Mesendoderm (in vitro differentiated cells): ENCODE results near the gene COX19.

Source experiments
- DNase-seq: peaks from one replicate; pipeline ENCODE4 v3.0.0; 2013
- H2AK5ac ChIP-seq: 2 replicates; pipeline ENCODE4 v1.6.1; 2013; ENCODE audit warnings: low read length, inconsistent platforms
- H2BK120ac ChIP-seq: 2 replicates; pipeline ENCODE4 v1.6.1; 2013; ENCODE audit warnings: low read depth, mild to moderate bottlenecking, low read length, moderate library complexity, mixed read lengths
- H2BK15ac ChIP-seq: replicated peaks from 2 replicates; pipeline ENCODE4 v1.6.1; 2013; ENCODE audit warnings: low read depth, mild to moderate bottlenecking, moderate library complexity
- H2BK5ac ChIP-seq: 2 replicates; pipeline ENCODE4 v1.6.1; 2013; ENCODE audit warnings: low read length, inconsistent platforms
- H3K18ac ChIP-seq: 2 replicates; pipeline ENCODE4 v1.6.1; 2013; ENCODE audit warnings: mild to moderate bottlenecking, low read length, mixed read lengths
- H3K23ac ChIP-seq: one replicate; pipeline ENCODE4 v1.6.1; 2013; ENCODE audit warnings: low read length
- H3K27ac ChIP-seq: 2 replicates; pipeline ENCODE4 v1.5.1; 2013; ENCODE audit warnings: low read depth, mild to moderate bottlenecking, inconsistent platforms, low read length, moderate library complexity
- H3K27me3 ChIP-seq: 2 replicates; pipeline ENCODE4 v1.6.1; 2013; ENCODE audit warnings: low read length, control low read depth, mild to moderate bottlenecking, inconsistent platforms; ENCODE audit not compliant: insufficient read depth, poor library complexity
- H3K36me3 ChIP-seq: 2 replicates; pipeline ENCODE4 v1.6.1; 2013; ENCODE audit warnings: low read length, inconsistent platforms; ENCODE audit not compliant: control insufficient read depth, insufficient read depth
- H3K4ac ChIP-seq: one replicate; pipeline ENCODE4 v1.6.1; 2013; ENCODE audit warnings: low read depth, mild to moderate bottlenecking, low read length, moderate library complexity
- H3K4me1 ChIP-seq: 2 replicates; pipeline ENCODE4 v1.6.1; 2013; ENCODE audit warnings: low read depth, low read length, inconsistent platforms; ENCODE audit not compliant: control insufficient read depth
- H3K4me2 ChIP-seq: 2 replicates; pipeline ENCODE4 v1.6.1; 2013; ENCODE audit warnings: low read length
- H3K4me3 ChIP-seq: 2 replicates; pipeline ENCODE4 v1.5.1; 2013; ENCODE audit warnings: mild to moderate bottlenecking, low read length
- H3K56ac ChIP-seq: one replicate; pipeline ENCODE4 v1.6.1; 2013; ENCODE audit warnings: low read length
- H3K79me1 ChIP-seq: 2 replicates; pipeline ENCODE4 v1.6.1; 2013; ENCODE audit warnings: low read length, inconsistent platforms
- H3K79me2 ChIP-seq: 2 replicates; pipeline ENCODE4 v1.6.1; 2013; ENCODE audit warnings: mild to moderate bottlenecking, low read length; ENCODE audit not compliant: control insufficient read depth, insufficient read depth
- H3K9ac ChIP-seq: 2 replicates; pipeline ENCODE4 v1.6.1; 2013; ENCODE audit warnings: low read length, inconsistent platforms
- H4K5ac ChIP-seq: one replicate; pipeline ENCODE4 v1.6.1; 2013; ENCODE audit warnings: low read length
- H4K8ac ChIP-seq: one replicate; pipeline ENCODE4 v1.6.1; 2013; ENCODE audit warnings: low read depth, mild to moderate bottlenecking, control low read depth, low read length, moderate library complexity
- WGBS: extraction: QIAGEN DNeasy Blood & Tissue Kit; methylation state at CpG from one replicate; pipeline ENCODE4 v1.1.7; 2013; ENCODE audit warnings: low lambda C conversion rate, missing lambda C conversion rate; ENCODE audit not compliant: insufficient coverage; ENCODE audit errors: extremely low coverage; 5-methylcytosine and 5-hydroxymethylcytosine counted together

COX19 gene

DNA sequence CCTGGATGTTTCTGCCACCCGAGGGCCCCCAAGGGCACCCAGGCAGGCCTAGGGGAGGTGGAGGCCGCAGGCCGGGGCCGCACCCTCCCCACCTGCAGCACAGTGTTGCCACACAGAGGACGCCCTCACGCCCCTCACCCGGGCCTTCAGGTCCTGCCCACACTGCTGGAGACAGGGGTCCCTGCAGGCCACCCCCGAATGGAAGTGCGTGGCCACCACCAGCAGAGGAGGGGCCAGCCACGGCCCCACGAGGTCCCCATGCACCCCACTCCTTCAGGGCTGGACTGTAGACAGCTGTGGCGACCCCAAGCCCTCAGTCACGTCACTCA is 56.3 kb downstream of the COX19 start:
- H3K79me1 ChIP-seq, result no peaks in the 10 kb centered on the region
- no peak overlapping the region for H3K27ac ChIP-seq
- no peaks in the 10 kb centered on the region for H3K79me2 ChIP-seq
- H4K5ac ChIP-seq, result no peak overlapping the region
- H2AK5ac ChIP-seq, result no peak overlapping the region
- H4K8ac ChIP-seq, result no peak overlapping the region
- WGBS, result no CpG with 5 or more reads among the region's 13 CpGs
- H3K4me3 ChIP-seq, result no peak overlapping the region
- no peak overlapping the region for H2BK120ac ChIP-seq
- no peak overlapping the region for H3K4me2 ChIP-seq
- H3K56ac ChIP-seq, result no peak overlapping the region
- no peak overlapping the region for H3K18ac ChIP-seq
- H3K27me3 ChIP-seq, result no peaks in the 10 kb centered on the region
- no peak overlapping the region for H2BK5ac ChIP-seq
- H3K4me1 ChIP-seq, result no peaks in the 10 kb centered on the region
- no peak overlapping the region for H3K23ac ChIP-seq
- H3K9ac ChIP-seq, result no peak overlapping the region
- H2BK15ac ChIP-seq, result no peak overlapping the region
- no peak for DNase-seq
- H3K36me3 ChIP-seq, result no peaks in the 10 kb centered on the region
- no peak overlapping the region for H3K4ac ChIP-seq

GRCh38 chr7:918441-919113 is 56.8 kb downstream of the COX19 start:
- H4K8ac ChIP-seq, result no peak overlapping the region
- no peak overlapping the region for H2BK15ac ChIP-seq
- no peaks in the 10 kb centered on the region for H3K4me1 ChIP-seq
- no peak overlapping the region for H2AK5ac ChIP-seq
- no peak overlapping the region for H3K4me3 ChIP-seq
- DNase-seq, result no peak
- no peak overlapping the region for H2BK5ac ChIP-seq
- H3K79me1 ChIP-seq, result no peaks in the 10 kb centered on the region
- no peak overlapping the region for H2BK120ac ChIP-seq
- no peak overlapping the region for H3K56ac ChIP-seq
- no peak overlapping the region for H3K9ac ChIP-seq
- no peak overlapping the region for H3K18ac ChIP-seq
- no CpG with 5 or more reads among the region's 21 CpGs for WGBS
- H3K36me3 ChIP-seq, result no peaks in the 10 kb centered on the region
- H3K27me3 ChIP-seq, result no peaks in the 10 kb centered on the region
- H3K4ac ChIP-seq, result no peak overlapping the region
- no peak overlapping the region for H3K27ac ChIP-seq
- no peak overlapping the region for H3K23ac ChIP-seq
- H3K79me2 ChIP-seq, result no peaks in the 10 kb centered on the region
- no peak overlapping the region for H4K5ac ChIP-seq
- no peak overlapping the region for H3K4me2 ChIP-seq

GRCh38 chr7:918118-918425 is 57.3 kb downstream of the COX19 start:
- no peak overlapping the region for H3K4ac ChIP-seq
- no CpG with 5 or more reads among the region's 9 CpGs for WGBS
- H3K56ac ChIP-seq, result no peak overlapping the region
- H2BK5ac ChIP-seq, result no peak overlapping the region
- no peaks in the 10 kb centered on the region for H3K36me3 ChIP-seq
- no peaks in the 10 kb centered on the region for H3K27me3 ChIP-seq
- no peak overlapping the region for H2BK120ac ChIP-seq
- H4K8ac ChIP-seq, result no peak overlapping the region
- H3K79me2 ChIP-seq, result no peaks in the 10 kb centered on the region
- H3K4me1 ChIP-seq, result no peaks in the 10 kb centered on the region
- H3K4me3 ChIP-seq, result no peak overlapping the region
- no peak overlapping the region for H3K27ac ChIP-seq
- no peak overlapping the region for H3K4me2 ChIP-seq
- H4K5ac ChIP-seq, result no peak overlapping the region
- no peak overlapping the region for H2AK5ac ChIP-seq
- no peak overlapping the region for H2BK15ac ChIP-seq
- no peak overlapping the region for H3K18ac ChIP-seq
- no peak overlapping the region for H3K9ac ChIP-seq
- DNase-seq, result no peak
- H3K23ac ChIP-seq, result no peak overlapping the region
- no peaks in the 10 kb centered on the region for H3K79me1 ChIP-seq

- H2AK5ac ChIP-seq, result no peak overlapping the region
- H3K56ac ChIP-seq, result no peak overlapping the region
- H2BK5ac ChIP-seq, result no peak overlapping the region
- no CpG with 5 or more reads among the region's 33 CpGs for WGBS
- no peaks in the 10 kb centered on the region for H3K4me1 ChIP-seq
- no peak overlapping the region for H3K23ac ChIP-seq
- H3K79me1 ChIP-seq, result no peaks in the 10 kb centered on the region
- no peaks in the 10 kb centered on the region for H3K36me3 ChIP-seq
- no peak overlapping the region for H2BK15ac ChIP-seq
- DNase-seq, result no peak
- no peak overlapping the region for H2BK120ac ChIP-seq
- no peak overlapping the region for H3K4ac ChIP-seq
- H3K9ac ChIP-seq, result no peak overlapping the region
- no peak overlapping the region for H3K4me2 ChIP-seq
- no peak overlapping the region for H3K4me3 ChIP-seq
- H3K18ac ChIP-seq, result no peak overlapping the region
- H3K79me2 ChIP-seq, result no peaks in the 10 kb centered on the region
- H4K5ac ChIP-seq, result no peak overlapping the region
- H3K27ac ChIP-seq, result no peak overlapping the region
- no peak overlapping the region for H4K8ac ChIP-seq
- H3K27me3 ChIP-seq, result no peaks in the 10 kb centered on the region
Measured at GRCh38 chr7:917255-918117, 57.9 kb downstream of the COX19 start.

DNA sequence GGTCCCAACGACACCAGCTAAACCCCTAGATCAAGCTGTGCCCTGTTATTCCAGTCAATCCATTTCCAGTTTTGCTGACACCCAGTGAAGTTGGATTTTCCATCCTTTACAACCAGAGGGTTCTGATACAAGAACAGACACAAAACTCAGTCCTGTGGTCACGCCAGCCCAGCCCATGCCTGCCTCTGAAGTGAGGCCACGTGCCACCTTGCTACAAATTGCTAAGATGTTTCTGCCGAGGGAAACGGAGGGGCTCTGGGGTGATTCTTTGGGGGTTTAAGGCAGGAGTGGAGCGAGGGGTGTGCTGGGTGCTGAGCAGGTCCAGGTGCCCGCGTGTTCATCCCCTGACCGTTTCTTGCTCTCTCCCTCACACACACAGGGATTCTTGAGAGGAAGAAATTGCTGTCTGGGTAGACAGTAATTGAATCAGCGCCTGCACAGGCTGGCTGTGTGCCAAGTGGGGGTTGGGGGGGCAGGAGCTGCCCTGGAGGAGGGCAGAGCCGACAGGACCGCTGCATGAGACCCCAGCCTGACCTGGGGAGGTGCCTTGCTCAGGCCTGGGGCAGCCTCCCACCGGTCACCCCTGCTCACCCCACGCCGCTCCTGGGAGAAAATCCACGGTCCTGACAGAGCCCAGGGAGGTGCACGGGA is 58.9 kb downstream of the COX19 start:
- Histone ChIP-seq H2BK15ac (no peak overlapping the region), H3K27ac (no peak overlapping the region), H3K4me1 (no peaks in the 10 kb centered on the region), H3K4ac (no peak overlapping the region), H3K4me3 (no peak overlapping the region), H3K79me1 (no peaks in the 10 kb centered on the region), H3K4me2 (no peak overlapping the region), H3K36me3 (no peaks in the 10 kb centered on the region), H3K79me2 (no peaks in the 10 kb centered on the region), H3K9ac (no peak overlapping the region), H3K27me3 (no peaks in the 10 kb centered on the region), H2BK120ac (no peak overlapping the region), H2BK5ac (no peak overlapping the region), H4K8ac (no peak overlapping the region), H3K18ac (no peak overlapping the region), H4K5ac (no peak overlapping the region), H3K56ac (no peak overlapping the region), H3K23ac (no peak overlapping the region), H2AK5ac (no peak overlapping the region)
- WGBS, result no CpG with 5 or more reads among the region's 17 CpGs
- no peak for DNase-seq
